Measurements from ENCODE around the gene FNBP1L. TPM values are rescaled to one million over a fixed set of nuclear protein-coding genes. Genes with fewer than 3 reads are reported as not detected.
A peak's percentile ranks its signal among the peaks of the same experiment; 100 is the strongest.

Gene FNBP1L
- total RNA-seq, 1 donor from 2014 or later, result 251 TPM

DNA sequence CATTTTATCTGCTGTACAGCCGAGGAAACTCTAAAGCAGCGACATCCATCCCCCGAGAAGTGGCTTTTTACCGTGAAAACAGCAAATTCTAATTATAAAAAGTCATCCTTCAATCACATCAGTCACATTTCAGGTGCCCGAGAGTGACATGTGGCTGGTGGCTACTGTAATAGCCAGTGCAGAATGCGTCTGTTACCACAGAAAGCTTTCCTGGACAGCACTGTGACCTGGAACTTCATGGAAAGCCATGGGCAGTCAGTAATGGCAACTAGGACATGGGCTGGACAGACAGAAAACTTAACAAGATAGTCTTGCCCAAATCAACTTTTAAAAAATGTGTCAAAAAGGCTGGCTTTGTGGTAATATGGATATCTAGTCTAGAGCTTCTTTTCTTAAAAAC is 127.1 kb downstream of the FNBP1L start:
- TF ChIP-seq, protein P1, sequence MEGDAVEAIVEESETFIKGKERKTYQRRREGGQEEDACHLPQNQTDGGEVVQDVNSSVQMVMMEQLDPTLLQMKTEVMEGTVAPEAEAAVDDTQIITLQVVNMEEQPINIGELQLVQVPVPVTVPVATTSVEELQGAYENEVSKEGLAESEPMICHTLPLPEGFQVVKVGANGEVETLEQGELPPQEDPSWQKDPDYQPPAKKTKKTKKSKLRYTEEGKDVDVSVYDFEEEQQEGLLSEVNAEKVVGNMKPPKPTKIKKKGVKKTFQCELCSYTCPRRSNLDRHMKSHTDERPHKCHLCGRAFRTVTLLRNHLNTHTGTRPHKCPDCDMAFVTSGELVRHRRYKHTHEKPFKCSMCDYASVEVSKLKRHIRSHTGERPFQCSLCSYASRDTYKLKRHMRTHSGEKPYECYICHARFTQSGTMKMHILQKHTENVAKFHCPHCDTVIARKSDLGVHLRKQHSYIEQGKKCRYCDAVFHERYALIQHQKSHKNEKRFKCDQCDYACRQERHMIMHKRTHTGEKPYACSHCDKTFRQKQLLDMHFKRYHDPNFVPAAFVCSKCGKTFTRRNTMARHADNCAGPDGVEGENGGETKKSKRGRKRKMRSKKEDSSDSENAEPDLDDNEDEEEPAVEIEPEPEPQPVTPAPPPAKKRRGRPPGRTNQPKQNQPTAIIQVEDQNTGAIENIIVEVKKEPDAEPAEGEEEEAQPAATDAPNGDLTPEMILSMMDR (IDR thresholded peaks at IDR 0.05; ENCODE audit: partially characterized antibody, unreplicated experiment), result no peak
- Mint-ChIP-seq H3K4me3 (ENCODE audit: unreplicated experiment) (no peak overlapping the region), H3K9me3 (ENCODE audit: unreplicated experiment) (peaks cover 7% of the 10 kb centered on the region), H3K27ac (ENCODE audit: unreplicated experiment) (peak overlapping the region; percentile 45), H3K4me1 (ENCODE audit: low read depth, unreplicated experiment) (peaks cover 30% of the 10 kb centered on the region), H3K36me3 (ENCODE audit: unreplicated experiment) (peaks cover 5% of the 10 kb centered on the region), H3K27me3 (ENCODE audit: unreplicated experiment) (peaks cover 5% of the 10 kb centered on the region)
- no peak for DNase-seq

DNA sequence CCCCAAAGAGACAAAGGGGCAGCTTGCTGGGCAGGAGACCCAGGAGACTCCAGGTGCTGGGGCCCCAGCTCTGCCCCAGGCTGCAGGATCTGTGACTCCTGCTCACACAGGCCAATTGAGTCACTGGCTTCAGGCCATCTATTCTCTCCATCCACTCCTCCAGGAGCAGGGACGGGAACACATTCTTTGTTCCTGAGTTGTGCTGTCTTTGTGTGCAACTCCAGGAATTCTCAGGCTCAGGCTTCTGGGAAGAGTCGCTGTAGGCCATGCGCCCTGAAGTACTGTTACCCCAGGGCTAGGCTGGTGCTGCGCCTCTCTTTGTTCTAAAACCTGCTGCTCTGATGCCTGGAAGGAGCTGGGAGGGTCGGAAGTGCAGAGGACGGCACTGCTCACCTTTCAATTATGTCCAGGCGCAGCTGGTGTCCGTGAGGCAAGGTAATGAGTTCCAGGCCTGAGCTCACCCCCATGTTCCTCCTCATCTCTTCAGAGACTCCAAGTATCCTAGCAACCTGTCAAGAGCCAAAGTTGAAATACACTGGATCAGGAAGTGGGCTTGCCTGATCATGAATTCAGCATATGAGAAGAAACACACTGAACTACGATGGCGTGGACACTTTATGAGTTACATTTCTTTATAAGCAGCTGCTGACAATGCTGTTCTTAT is 127.8 kb downstream of the FNBP1L start:
- Mint-ChIP-seq H3K36me3 (ENCODE audit: unreplicated experiment) (peaks cover 5% of the 10 kb centered on the region), H3K27me3 (ENCODE audit: unreplicated experiment) (peaks cover 5% of the 10 kb centered on the region), H3K4me3 (ENCODE audit: unreplicated experiment) (peak overlapping the region; percentile 57), H3K4me1 (ENCODE audit: low read depth, unreplicated experiment) (peaks cover 30% of the 10 kb centered on the region), H3K27ac (ENCODE audit: unreplicated experiment) (peak overlapping the region; percentile 45), H3K9me3 (ENCODE audit: unreplicated experiment) (peaks cover 7% of the 10 kb centered on the region)
- TF ChIP-seq, protein P1 (IDR thresholded peaks at IDR 0.05; ENCODE audit: partially characterized antibody, unreplicated experiment), result no peak
- no peak for DNase-seq

DNA sequence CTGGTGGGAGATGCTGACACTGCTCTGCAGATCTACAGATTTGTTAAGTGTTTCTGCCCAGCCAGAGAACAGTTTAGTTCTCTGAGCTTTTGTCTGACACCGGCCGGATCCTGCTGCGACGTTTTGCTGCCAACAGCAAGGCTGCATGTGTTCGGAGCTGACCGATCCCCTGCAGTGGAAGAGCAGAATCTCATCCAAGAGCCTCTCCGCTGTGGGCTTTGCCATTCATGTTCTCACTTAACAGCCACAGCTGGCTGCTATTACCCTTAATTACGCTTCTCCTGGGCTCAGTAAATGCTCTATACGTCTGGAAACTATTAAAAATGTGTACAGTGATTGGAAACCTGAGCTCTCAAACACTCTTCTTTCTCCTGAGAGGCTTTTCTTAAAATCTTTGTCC is 128.4 kb downstream of the FNBP1L start:
- H3K36me3 Mint-ChIP-seq (ENCODE audit: unreplicated experiment), result peaks cover 5% of the 10 kb centered on the region
- peaks cover 30% of the 10 kb centered on the region for H3K4me1 Mint-ChIP-seq (ENCODE audit: low read depth, unreplicated experiment)
- TF ChIP-seq, protein P1 (IDR thresholded peaks at IDR 0.05; ENCODE audit: partially characterized antibody, unreplicated experiment), result no peak
- DNase-seq, result no peak
- peak overlapping the region; percentile 31 for H3K27ac Mint-ChIP-seq (ENCODE audit: unreplicated experiment)
- peaks cover 5% of the 10 kb centered on the region for H3K27me3 Mint-ChIP-seq (ENCODE audit: unreplicated experiment)
- H3K9me3 Mint-ChIP-seq (ENCODE audit: unreplicated experiment), result peaks cover 7% of the 10 kb centered on the region
- no peak overlapping the region for H3K4me3 Mint-ChIP-seq (ENCODE audit: unreplicated experiment)

DNA sequence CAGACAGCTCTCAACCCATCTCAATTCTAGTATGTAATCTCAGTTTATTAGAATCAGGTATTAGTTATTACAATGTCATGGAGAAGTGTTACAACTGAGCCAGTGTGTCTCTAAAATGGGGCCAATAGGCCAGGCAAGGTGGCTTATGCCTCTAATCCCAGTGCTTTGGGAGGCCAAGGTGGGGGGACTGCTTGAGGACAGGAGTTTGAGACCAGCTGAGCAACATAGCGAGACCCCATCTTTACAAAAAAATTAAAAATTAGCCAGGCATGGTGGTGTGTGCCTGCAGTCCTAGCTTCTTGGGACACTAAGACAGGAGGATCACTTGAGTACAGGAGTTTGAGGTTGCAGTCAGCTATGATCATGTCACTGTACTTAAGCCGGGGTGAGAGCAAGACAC is 128.8 kb downstream of the FNBP1L start:
- TF ChIP-seq, protein P1 (IDR thresholded peaks at IDR 0.05; ENCODE audit: partially characterized antibody, unreplicated experiment), result no peak
- Mint-ChIP-seq H3K4me1 (ENCODE audit: low read depth, unreplicated experiment) (peaks cover 30% of the 10 kb centered on the region), H3K36me3 (ENCODE audit: unreplicated experiment) (peaks cover 5% of the 10 kb centered on the region), H3K4me3 (ENCODE audit: unreplicated experiment) (no peak overlapping the region), H3K27me3 (ENCODE audit: unreplicated experiment) (peaks cover 5% of the 10 kb centered on the region), H3K27ac (ENCODE audit: unreplicated experiment) (peak overlapping the region; percentile 28), H3K9me3 (ENCODE audit: unreplicated experiment) (peaks cover 7% of the 10 kb centered on the region)
- DNase-seq, result no peak

Measured in glutamatergic neuron (in vitro differentiated cells).